Epithelial cell of esophagus (primary cell): Measurements from ENCODE around the gene VWA3A.
A peak's percentile ranks its signal among the peaks of the same experiment; 100 is the strongest.

Source experiments
- DNase-seq: peaks from one replicate; pipeline ENCODE4 v3.0.0; 2010; ENCODE audit warnings: low read depth
- H3K4me3 ChIP-seq: 2 replicates; pipeline ENCODE4 v1.5.1; 2011; ENCODE audit warnings: mild to moderate bottlenecking, low read length, control low read depth
- TF ChIP-seq, protein P1 (sequence below): IDR thresholded peaks from 2 replicates; pipeline ENCODE4 v1.5.1; 2011; ENCODE audit warnings: low read depth, mild to moderate bottlenecking, low read length, control low read depth, inconsistent platforms; ENCODE audit not compliant: insufficient read depth; ENCODE audit errors: missing control alignments

The VWA3A gene

DNA sequence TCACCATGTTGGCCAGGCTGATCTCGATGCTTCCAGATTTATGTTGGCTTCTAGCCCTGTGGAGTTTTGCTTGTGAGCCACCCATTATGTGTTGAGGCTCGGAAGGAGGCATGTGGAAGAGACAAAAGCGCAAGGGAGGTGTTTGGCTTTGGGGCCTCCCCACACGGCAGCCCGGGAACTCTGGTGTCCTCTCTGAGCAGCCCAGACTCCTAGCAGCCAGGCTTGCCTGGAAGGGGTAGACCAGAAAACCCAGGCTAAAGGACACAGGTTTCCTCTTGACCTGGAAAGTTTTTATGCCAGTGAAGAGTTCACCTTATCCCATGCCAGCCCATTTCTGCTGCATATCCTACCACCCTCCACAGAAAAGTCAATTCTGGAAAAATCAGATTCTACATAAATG is 91.0 kb downstream of the VWA3A start:
- no peak overlapping the region for H3K4me3 ChIP-seq
- TF ChIP-seq, protein P1, sequence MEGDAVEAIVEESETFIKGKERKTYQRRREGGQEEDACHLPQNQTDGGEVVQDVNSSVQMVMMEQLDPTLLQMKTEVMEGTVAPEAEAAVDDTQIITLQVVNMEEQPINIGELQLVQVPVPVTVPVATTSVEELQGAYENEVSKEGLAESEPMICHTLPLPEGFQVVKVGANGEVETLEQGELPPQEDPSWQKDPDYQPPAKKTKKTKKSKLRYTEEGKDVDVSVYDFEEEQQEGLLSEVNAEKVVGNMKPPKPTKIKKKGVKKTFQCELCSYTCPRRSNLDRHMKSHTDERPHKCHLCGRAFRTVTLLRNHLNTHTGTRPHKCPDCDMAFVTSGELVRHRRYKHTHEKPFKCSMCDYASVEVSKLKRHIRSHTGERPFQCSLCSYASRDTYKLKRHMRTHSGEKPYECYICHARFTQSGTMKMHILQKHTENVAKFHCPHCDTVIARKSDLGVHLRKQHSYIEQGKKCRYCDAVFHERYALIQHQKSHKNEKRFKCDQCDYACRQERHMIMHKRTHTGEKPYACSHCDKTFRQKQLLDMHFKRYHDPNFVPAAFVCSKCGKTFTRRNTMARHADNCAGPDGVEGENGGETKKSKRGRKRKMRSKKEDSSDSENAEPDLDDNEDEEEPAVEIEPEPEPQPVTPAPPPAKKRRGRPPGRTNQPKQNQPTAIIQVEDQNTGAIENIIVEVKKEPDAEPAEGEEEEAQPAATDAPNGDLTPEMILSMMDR = no peak
- DNase-seq = no peak

- TF ChIP-seq, protein P1 = peak; percentile 11
- DNase-seq = no peak
- no peak overlapping the region for H3K4me3 ChIP-seq
These were observed 91.7 kb downstream of the VWA3A start for GRCh38 chr16:22183901-22184614.

GRCh38 chr16:22184615-22184968 is 92.3 kb downstream of the VWA3A start:
- TF ChIP-seq, protein P1 = no peak
- no peak for DNase-seq
- no peak overlapping the region for H3K4me3 ChIP-seq

DNA sequence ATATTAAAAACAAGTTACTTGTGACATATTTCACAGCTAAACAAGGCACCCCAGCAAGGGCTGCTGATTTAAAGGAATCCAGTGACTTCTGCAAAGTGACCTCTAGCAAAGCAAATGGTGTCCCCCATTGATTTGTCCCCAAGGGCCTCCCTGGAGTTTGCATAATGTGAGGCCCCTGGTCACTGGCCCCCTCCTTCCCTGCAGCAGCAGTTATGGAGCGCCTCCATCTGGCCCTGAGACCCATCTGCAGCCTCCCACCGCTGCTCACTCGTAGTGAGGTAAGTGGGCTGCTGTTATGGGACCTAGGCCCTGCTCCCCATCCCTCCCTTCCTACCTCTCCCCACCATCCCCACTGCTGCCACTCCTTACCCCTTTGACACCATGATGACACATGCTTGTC is 94.2 kb downstream of the VWA3A start:
- H3K4me3 ChIP-seq = no peak overlapping the region
- DNase-seq = no peak
- TF ChIP-seq, protein P1 = no peak

DNA sequence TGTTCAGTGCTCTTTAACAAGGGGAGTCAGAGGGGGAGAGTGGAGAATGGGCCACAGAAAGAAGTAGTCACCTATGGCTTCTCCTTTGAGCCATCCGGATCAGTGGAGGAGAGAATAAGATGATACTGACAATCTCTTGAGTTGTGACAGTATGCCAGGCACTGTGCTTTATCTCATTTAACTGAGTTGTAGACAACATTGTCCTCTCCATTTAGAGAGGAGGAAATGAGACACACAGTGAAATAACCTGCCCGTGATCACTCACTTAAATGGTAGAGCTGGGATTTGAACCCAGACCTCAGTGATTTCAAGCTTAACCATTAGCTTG is 95.9 kb downstream of the VWA3A start:
- H3K4me3 ChIP-seq = no peak overlapping the region
- DNase-seq = no peak
- TF ChIP-seq, protein P1 = no peak

DNA sequence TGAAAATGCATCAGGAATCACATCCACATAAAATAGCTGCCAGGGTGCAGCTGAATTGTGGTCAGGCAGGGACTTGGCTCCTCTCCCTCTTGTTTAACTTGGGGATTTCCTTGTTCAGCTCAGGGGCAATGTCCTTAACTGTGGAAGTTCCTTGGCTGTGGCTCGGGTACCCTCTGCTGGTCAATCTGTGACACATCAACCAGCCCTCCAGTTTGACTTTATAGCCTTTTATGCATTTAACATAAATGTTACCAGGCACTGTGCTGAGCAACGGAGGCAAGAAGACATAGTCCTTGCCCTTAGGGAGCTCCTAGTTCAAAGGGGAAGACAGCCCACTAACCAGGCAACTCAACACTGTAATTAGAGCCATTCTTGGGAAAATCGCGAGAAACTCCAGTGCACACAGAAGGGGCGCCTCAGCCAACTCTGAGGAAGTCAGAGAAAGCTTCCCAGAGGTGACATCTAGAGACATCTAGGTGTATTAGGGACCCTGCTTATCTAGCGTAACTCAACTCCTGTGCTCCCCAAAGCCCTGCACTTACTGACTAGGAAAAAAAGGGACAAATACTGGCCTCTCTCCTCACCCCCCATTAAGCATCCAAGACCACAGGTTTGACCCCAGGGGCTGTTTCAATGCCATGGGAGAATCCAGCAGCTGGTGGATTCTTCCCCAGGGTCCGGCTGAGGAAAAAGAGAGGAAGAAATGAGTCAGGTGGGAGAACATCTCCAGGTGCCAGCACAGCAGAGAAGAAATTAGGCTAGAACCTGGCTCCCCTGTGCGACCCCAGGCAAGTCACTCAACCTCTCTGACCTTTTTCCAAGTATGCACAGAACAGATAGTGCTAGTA is 96.5 kb downstream of the VWA3A start:
- TF ChIP-seq, protein P1 = peak; percentile 91

GRCh38 chr16:22189473-22190080 is 97.2 kb downstream of the VWA3A start:
- H3K4me3 ChIP-seq = peak overlapping the region; percentile 49
- TF ChIP-seq, protein P1 = no peak
- DNase-seq = no peak

More for the DNA sequence above, 96.5 kb downstream of the VWA3A start:
- H3K4me3 ChIP-seq = no peak overlapping the region
- peak; percentile 88 for DNase-seq
